ENCODE data around the gene CDK5RAP2.

CDK5RAP2 gene

DNA sequence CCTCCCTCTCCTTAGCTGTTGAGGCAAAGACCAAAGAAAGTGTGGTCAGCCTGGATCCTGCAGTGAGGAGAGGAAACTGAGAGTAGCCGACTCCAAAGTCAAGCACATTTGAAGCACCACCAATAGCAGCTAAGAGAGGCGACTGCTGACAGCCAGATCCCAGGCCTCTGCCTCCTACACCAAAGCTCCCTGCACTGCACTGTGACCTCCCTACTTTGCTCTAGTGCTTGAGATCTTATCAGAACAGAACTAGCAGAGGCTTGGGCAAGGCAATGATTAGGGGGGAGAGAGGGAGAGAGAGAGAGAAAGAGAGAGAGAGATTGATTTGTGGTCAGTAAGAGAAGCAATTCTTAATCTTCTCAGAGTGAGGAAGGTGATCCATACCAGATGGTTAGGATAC lies 216.3 kb downstream of the CDK5RAP2 start:
- ChIA-PET POLR2A (no interaction called here), CTCF (no interaction called here)

GRCh38 chr9:120362446-120362845 lies 217.5 kb downstream of the CDK5RAP2 start:
- no peak overlapping the region for H3K4me3 ChIP-seq (ENCODE audit: low read depth, low read length)
- no peaks in the 10 kb centered on the region for H3K4me1 ChIP-seq (ENCODE audit: control insufficient read depth, insufficient read depth, low read length)
- ChIA-PET POLR2A (no interaction called here), CTCF (no interaction called here)
- TF ChIP-seq YY2 (tag by site-specific recombination; IDR thresholded peaks at IDR 0.05) (no peak), ZNF184 (tag by site-specific recombination; IDR thresholded peaks at IDR 0.05) (no peak), ZFP3 (tag by site-specific recombination; IDR thresholded peaks at IDR 0.05; ENCODE audit: low read depth) (no peak), ZNF548 (tag by site-specific recombination; IDR thresholded peaks at IDR 0.05) (no peak), ZBTB17 (tag by site-specific recombination; IDR thresholded peaks at IDR 0.05) (no peak), ZNF202 (tag by site-specific recombination; IDR thresholded peaks at IDR 0.05; ENCODE audit: borderline replicate concordance) (no peak), ZSCAN16 (tag by site-specific recombination; IDR thresholded peaks at IDR 0.05) (no peak), GLIS1 (tag by site-specific recombination; IDR thresholded peaks at IDR 0.05) (no peak), PATZ1 (tag by site-specific recombination; IDR thresholded peaks at IDR 0.05) (no peak), BCL11B (tag by site-specific recombination; IDR thresholded peaks at IDR 0.05; ENCODE audit: low read depth) (no peak), ZNF426 (tag by site-specific recombination; IDR thresholded peaks at IDR 0.05) (no peak), ZNF555 (tag by site-specific recombination; conservative IDR thresholded peaks at IDR 0.05) (no peak), ZNF585B (tag by site-specific recombination; IDR thresholded peaks at IDR 0.05) (no peak)
- TF ChIP-seq, protein P1, sequence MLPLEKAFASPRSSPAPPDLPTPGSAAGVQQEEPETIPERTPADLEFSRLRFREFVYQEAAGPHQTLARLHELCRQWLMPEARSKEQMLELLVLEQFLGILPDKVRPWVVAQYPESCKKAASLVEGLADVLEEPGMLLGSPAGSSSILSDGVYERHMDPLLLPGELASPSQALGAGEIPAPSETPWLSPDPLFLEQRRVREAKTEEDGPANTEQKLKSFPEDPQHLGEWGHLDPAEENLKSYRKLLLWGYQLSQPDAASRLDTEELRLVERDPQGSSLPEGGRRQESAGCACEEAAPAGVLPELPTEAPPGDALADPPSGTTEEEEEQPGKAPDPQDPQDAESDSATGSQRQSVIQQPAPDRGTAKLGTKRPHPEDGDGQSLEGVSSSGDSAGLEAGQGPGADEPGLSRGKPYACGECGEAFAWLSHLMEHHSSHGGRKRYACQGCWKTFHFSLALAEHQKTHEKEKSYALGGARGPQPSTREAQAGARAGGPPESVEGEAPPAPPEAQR (tag by site-specific recombination; IDR thresholded peaks at IDR 0.05), result no peak
- no peak overlapping the region for H3K27ac ChIP-seq (ENCODE audit: extremely low read depth, low read depth, low read length)
- no peaks in the 10 kb centered on the region for H3K36me3 ChIP-seq (ENCODE audit: control insufficient read depth in 2 of 2, insufficient read depth in 1 of 2, low read length in 2 of 2)
- no peaks in the 10 kb centered on the region for H3K9me3 ChIP-seq (ENCODE audit: control insufficient read depth, insufficient read depth, low read depth, low read length)

More for the DNA sequence above, 216.3 kb downstream of the CDK5RAP2 start:
- no peaks in the 10 kb centered on the region for H3K36me3 ChIP-seq (ENCODE audit: control insufficient read depth in 2 of 2, insufficient read depth in 1 of 2, low read length in 2 of 2)
- TF ChIP-seq, protein P2, sequence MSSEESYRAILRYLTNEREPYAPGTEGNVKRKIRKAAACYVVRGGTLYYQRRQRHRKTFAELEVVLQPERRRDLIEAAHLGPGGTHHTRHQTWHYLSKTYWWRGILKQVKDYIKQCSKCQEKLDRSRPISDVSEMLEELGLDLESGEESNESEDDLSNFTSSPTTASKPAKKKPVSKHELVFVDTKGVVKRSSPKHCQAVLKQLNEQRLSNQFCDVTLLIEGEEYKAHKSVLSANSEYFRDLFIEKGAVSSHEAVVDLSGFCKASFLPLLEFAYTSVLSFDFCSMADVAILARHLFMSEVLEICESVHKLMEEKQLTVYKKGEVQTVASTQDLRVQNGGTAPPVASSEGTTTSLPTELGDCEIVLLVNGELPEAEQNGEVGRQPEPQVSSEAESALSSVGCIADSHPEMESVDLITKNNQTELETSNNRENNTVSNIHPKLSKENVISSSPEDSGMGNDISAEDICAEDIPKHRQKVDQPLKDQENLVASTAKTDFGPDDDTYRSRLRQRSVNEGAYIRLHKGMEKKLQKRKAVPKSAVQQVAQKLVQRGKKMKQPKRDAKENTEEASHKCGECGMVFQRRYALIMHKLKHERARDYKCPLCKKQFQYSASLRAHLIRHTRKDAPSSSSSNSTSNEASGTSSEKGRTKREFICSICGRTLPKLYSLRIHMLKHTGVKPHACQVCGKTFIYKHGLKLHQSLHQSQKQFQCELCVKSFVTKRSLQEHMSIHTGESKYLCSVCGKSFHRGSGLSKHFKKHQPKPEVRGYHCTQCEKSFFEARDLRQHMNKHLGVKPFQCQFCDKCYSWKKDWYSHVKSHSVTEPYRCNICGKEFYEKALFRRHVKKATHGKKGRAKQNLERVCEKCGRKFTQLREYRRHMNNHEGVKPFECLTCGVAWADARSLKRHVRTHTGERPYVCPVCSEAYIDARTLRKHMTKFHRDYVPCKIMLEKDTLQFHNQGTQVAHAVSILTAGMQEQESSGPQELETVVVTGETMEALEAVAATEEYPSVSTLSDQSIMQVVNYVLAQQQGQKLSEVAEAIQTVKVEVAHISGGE (tag by site-specific recombination; conservative IDR thresholded peaks at IDR 0.05; ENCODE audit: low read depth), result no peak
- TF ChIP-seq, protein P3, sequence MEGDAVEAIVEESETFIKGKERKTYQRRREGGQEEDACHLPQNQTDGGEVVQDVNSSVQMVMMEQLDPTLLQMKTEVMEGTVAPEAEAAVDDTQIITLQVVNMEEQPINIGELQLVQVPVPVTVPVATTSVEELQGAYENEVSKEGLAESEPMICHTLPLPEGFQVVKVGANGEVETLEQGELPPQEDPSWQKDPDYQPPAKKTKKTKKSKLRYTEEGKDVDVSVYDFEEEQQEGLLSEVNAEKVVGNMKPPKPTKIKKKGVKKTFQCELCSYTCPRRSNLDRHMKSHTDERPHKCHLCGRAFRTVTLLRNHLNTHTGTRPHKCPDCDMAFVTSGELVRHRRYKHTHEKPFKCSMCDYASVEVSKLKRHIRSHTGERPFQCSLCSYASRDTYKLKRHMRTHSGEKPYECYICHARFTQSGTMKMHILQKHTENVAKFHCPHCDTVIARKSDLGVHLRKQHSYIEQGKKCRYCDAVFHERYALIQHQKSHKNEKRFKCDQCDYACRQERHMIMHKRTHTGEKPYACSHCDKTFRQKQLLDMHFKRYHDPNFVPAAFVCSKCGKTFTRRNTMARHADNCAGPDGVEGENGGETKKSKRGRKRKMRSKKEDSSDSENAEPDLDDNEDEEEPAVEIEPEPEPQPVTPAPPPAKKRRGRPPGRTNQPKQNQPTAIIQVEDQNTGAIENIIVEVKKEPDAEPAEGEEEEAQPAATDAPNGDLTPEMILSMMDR (tag by site-specific recombination; IDR thresholded peaks at IDR 0.05), result no peak
- TF ChIP-seq ZNF626 (tag by site-specific recombination; IDR thresholded peaks at IDR 0.05), result no peak
- TF ChIP-seq ZNF600 (tag by site-specific recombination; IDR thresholded peaks at IDR 0.05), result no peak
- no peak for TF ChIP-seq ZNF677 (tag by site-specific recombination; IDR thresholded peaks at IDR 0.05)
- TF ChIP-seq HOXA7 (CRISPR knock-in tag; IDR thresholded peaks at IDR 0.05; ENCODE audit: borderline replicate concordance), result no peak
- no peak for TF ChIP-seq ZNF404 (tag by site-specific recombination; IDR thresholded peaks at IDR 0.05)
- no peak for TF ChIP-seq ZNF791 (tag by site-specific recombination; IDR thresholded peaks at IDR 0.05)
- TF ChIP-seq ZNF660 (tag by site-specific recombination; IDR thresholded peaks at IDR 0.05), result no peak
- TF ChIP-seq ZNF138 (tag by site-specific recombination; IDR thresholded peaks at IDR 0.05; ENCODE audit: borderline replicate concordance), result no peak
- no peak for TF ChIP-seq ZNF16 (tag by site-specific recombination; IDR thresholded peaks at IDR 0.05; ENCODE audit: low read depth)
- TF ChIP-seq BCL6B (tag by site-specific recombination; IDR thresholded peaks at IDR 0.05), result no peak
- no peak for TF ChIP-seq ZNF670 (tag by site-specific recombination; IDR thresholded peaks at IDR 0.05; ENCODE audit: low read depth)
- no peak for TF ChIP-seq ZNF311 (tag by site-specific recombination; IDR thresholded peaks at IDR 0.05; ENCODE audit: borderline replicate concordance)
- TF ChIP-seq KLF7 (tag by site-specific recombination; IDR thresholded peaks at IDR 0.05; ENCODE audit: borderline replicate concordance), result no peak
- no peak for TF ChIP-seq FEZF1 (tag by site-specific recombination; IDR thresholded peaks at IDR 0.05)
- H3K27ac ChIP-seq (ENCODE audit: extremely low read depth, low read depth, low read length), result no peak overlapping the region
- no peak overlapping the region for H3K4me3 ChIP-seq (ENCODE audit: low read depth, low read length)
- no peaks in the 10 kb centered on the region for H3K9me3 ChIP-seq (ENCODE audit: control insufficient read depth, insufficient read depth, low read depth, low read length)
- no peaks in the 10 kb centered on the region for H3K4me1 ChIP-seq (ENCODE audit: control insufficient read depth, insufficient read depth, low read length)
